GM21447 (cell line): ENCODE results near the gene AKAP13.

Experiments
- ATAC-seq: cut with Tn5 transposase; IDR thresholded peaks from one replicate; pipeline ENCODE4 v1.9.1; 2021; ENCODE audit not compliant: unreplicated experiment

AKAP13 gene

DNA sequence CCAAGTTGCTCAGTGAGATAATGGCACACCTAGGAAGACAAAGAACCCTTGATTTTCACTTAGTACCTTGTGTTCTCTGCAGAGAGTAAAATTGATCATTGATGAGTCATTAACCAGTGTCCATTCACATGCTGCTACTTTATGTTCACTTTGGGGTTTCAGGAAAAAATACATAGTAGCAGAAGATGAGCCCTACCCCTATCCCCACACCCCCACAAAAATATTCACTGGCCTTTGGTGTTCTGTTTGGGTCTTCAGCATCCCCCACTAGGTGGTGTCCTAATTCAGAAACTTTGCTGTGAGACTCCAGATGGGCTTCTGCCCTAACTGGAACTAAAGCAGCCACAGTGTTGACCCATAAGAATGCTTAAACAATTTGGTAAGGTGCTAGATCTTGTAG lies 235.5 kb downstream of the AKAP13 start:
- no peak for ATAC-seq

DNA sequence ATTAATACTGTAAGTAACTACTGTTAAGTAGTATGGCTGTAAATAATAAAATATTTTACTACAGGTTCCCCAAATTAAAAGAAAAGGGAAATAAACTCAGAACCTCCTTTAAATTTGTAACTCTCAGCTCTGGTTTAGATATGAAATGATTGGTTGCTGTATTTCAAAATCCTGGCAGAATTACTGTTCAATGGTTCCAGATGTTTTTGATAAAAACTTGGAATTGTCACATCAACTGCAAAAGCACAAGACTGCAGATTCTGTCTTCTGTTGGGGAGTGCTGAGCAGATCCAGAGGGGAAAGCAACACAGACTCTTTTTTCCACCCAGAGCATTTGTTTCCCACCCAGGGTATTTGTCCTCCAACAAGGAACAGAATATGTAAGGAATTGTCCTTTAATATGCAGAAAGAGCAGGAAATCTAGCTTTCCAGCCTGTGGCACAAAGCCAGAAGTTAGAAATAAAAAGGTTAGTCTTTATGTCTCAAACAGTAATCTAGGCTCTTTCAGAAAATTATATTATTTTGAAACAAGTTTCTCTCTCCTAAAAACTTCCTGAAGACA lies 236.2 kb downstream of the AKAP13 start:
- ATAC-seq, result no peak

DNA sequence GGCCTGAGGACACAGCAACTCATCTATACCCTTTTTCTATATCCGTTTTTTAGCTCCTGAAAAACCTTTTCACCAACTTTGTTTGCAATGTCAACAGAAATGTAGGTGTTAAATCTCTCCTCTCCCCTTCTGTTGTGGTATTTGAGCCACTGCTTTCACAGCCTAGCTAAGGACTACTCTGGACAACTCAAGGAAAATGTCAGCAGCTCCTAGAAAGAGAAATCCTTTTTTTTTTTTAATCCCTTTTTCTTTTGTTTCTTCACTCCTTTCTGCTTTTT lies 237.8 kb downstream of the AKAP13 start:
- ATAC-seq, result no peak

DNA sequence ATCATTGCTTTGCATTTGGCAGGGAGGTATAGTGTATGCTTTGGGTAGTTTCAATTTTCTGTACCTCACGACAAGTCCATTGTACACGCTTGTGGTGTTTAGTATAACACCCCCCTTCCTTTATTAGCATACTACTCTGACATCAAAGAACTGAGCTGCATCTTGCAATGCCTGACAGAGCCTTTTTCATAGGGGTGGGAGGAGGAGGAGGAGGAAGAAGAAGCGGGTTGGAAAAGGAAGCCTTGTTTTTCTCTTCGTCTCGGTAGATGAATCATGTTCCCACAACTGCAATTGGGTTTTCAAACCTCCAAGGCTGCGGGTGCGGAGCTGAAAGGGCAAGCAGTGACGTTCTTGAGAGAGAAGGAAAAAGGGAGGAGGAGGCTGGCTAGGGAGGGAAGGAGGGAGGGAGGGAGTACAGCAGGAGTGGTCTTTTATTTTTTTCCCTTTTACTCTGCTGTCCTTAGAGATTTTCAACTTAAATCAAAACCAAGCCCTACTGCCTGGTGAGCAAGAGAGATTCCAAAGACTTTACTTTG lies 238.6 kb downstream of the AKAP13 start:
- ATAC-seq, result peak; percentile 49

DNA sequence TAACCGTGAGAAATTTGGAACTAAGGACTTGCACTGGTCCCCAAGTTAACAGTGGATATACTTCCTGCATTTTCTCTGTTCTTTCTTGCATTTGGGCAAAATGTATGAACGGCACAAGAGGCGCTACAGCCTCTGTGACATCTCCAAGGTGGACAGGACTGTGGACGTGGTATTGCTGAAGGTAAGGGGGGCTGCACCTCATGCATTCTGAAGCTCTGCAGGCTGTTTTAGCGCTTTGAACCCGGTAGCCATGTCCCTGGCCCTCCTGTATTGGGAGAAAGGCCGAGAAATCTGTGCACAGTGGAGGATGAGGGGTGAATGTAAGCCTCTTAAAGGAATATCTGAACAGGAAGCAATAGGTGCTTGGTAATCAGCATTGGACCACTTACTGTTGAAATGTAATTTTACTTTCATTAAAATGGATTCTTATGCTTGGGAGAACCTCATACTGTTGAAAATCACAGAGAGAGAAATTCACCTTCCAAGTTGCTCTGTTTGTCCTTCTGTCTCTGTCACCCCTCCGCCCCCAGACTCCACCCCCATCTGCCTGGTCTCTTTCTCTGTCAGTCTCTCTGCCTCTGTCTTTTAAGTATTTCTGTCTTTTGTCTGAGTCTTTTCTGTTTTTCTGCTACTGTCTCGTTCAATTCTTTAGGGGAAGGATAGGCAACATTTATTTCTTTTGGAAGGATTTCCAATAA lies 239.7 kb downstream of the AKAP13 start:
- no peak for ATAC-seq

DNA sequence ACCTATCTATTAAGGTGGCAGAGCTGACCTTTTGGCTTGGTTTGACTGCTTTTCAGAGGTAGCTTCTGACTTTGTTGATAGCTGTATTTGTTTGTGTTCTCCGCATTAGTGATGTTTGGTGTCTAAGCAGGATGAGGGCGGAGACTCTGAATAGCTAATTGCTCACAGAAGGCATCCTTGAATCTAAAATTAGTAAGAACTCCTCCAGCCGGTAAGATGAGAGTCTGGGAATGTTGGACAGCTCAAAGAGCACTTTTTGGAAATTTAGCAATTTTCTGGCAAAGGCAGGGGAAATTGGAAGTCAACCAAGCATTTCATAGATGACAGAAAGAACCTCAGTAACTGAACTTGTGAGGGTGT lies 240.3 kb downstream of the AKAP13 start:
- ATAC-seq, result no peak

DNA sequence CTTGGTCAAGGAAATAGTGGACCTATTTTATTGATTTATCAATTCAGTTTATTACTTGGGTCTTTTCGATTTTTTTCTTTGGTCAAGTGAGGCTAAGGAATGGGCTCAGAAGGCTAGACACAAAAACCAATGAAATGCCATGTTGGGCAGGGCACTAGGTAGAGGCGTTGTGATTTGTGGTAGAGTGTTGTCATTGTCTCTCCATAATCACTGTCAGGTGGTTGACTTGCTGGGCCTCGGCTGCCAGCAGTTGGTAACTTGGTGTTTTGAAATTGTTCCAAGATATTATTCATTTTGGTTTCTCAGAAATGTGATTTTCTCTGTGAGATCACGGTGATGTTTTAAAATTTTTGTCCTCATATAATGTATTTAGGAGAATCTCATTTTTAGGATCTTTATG lies 240.7 kb downstream of the AKAP13 start:
- ATAC-seq, result no peak

DNA sequence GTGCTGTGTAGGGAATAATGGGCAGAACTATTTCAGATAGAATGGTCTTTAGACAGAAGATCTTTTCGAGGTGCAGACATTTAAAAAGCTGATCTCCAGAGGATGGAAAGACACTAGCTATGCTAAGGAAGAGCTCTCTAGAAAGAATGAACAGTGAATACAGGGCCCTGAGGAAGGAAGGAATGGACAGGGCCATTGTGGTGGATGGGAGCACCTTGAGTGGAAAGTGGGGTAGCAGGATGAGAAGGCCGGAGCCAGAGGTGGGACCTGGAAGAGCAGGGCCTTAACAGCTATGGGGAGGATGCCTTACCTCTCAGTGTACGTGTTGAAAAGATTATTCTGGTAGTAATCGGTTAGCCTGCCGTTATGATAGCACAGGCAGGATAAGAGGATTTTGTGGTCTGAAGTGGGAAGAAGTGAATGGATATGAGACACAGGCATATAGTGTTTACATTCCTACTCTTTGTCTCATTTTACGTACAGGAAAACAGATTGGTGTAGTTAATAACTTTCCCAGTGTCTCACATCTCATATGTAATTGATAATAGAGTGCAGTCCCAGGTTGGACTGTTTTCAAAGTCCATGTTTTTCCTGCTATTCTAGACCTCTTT lies 241.9 kb downstream of the AKAP13 start:
- no peak for ATAC-seq

DNA sequence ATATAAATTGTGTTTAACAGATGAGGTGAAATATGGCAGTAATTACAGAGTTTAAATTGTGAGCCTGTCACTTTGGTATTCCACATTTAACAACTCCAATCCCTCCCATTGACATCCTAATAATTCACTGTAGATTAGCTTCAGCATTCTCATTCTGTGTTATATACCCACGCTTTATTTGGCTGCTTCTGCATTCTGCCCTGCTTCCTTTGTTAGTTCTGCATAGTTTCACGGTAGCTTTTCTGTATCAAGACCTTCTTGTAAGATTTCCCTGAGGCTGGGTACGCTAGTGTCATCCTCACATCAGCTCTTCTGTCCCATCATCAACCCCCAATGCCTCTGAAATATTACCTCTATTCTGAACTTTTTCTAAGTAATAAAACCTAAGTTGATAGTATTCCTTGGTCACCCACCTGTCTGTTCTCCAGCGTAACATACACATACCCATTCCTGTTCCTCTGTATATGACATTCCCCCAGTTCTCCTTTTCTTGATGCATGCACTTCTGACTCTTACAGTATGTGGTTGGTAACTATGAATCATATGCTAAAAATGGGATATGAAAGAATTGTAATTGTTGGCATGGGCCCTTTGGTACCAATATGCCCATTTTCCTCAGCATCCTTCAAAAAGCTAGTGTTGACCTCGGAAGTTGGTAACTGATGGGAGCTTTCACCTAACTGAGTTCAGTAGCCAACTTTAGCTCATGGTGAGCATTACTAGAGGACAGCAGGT lies 243.1 kb downstream of the AKAP13 start:
- no peak for ATAC-seq

DNA sequence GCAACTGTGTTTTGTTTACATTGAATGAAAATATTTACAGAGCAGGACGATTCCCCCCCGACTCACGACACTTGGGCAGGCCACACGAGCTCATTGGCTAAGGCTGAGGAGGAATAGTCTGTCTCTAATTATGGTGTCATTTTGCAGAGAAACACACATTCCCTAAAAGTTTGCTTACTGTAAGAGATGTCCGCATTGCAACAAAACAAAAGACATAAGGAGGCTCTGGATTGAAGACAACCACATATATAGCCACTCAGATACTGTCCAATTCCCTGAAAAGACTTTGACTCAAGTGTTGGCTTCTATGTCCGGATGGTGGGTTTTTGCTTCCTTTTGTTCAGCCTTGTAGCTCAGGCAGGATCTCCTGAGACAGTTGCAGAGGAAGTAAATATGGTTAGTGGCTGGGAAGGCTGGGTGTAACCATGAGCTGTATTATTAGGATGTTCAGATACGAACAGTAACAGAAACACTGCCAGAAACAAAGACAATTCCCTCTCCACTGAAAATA lies 243.9 kb downstream of the AKAP13 start:
- no peak for ATAC-seq

DNA sequence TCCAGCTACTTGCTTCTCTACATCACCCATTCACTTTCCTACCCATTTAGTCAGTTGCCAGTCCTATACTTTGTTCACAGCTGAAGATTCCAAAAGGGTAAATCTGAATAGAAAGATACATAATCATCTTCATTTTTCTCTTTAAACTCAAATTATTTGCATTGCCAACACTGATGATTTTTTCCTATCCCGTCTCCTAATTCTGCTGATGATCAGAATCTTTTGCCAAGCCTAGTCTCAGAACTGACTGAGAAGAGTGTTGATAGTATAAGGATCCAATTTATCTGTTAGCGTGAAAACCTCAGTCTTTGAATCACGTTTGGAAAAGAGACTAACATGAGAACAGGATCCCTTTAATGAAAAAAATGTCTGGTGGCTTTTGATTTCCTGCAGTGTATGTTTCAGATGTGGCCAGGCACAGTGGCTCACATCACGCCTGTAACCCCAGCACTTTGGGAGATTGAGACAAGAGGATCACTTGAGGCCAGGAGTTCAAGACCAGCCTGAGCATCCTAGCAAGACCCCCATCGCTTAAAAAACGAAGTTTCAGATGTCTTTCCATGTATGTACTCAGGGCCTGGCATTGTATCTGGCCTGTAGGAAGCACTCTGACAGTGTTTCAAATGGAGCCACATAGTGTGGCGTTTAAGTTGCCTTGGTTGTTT lies 244.9 kb downstream of the AKAP13 start:
- ATAC-seq, result peak; percentile 9

DNA sequence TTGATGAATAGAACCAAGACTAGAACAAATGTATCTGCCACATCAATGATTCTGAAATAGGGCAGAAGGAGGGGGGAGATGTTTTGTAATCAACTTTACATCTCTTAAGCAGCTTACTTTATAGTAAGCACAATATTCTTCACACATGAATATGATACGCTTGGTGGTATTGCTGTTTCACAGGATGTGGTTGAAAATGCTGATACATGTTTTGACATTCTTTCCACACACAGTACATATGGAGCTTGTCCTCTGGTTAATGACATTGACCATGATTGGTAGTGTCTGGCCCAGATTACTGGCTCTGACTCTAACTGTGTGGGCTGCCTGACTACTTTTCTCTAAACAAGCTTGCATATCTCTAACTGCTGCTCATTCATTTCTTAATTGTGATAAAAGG lies 245.5 kb downstream of the AKAP13 start:
- ATAC-seq, result peak; percentile 76

DNA sequence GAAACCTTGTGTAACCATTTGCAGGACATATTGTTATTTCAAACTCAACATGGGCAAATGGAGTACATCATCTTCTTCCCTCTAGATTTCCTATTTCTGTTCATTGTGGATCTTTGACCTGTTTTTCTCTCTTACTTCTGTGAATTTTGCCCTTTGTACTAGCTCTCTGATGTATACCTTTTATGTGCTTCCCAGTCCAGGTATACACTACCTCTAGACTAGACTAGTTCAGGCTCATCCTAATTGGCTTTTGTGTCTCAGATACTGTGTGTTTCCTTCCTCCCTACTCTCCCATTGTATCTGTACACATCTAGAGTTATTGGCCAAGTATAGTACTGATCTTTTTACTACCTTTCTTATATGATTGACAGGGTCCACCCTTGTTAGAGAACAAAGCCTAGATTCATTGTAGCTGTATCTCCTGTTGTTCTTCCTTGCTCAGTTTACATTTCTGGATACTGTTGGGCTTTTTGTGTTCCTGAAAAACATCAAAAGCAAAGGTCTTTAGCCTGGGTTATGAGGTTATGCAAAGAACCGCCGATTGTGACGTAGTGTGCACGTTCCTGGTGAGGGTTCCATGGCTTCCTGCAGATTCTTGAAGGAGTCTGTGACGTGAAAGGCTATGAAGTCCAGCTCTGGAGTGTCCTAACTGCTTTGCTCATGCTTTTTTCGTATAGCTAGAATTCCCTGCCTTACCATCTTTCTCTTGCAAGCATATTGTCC lies 247.0 kb downstream of the AKAP13 start:
- no peak for ATAC-seq

DNA sequence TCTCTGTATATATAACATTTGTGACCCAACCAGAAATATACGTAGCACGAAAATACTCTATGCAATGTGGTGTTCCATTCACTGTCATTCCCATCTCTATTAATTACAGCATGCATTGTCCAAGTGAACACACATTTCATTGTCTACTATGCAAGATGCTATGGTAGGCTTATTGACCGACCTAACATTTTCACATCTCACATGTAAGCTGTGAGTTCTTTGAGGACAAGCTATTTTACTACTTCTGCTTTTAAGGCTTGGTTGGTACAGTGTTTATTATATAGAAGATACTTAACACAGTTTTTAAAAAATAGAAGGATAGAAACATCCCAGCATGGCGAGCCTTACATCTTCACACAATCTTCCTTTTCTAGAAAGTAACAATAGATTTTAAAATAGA lies 249.9 kb downstream of the AKAP13 start:
- ATAC-seq, result no peak

DNA sequence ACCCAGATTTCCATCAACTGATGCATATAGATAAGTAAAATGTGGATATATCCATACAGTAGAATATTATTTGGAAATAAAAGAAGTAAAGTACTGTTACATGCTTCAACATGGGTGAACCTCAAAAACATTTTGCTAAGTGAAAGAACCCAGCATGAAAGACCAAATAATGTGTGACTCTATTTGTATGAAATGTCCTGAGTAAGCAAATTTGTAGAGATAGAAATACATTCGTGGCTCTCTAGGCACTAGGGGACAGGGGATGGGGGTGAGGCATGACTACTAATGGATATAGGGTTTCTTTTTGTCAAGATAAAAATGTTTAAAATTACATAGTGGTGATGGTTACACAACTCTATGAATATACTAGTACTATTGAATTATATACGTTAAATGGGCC lies 250.6 kb downstream of the AKAP13 start:
- no peak for ATAC-seq

DNA sequence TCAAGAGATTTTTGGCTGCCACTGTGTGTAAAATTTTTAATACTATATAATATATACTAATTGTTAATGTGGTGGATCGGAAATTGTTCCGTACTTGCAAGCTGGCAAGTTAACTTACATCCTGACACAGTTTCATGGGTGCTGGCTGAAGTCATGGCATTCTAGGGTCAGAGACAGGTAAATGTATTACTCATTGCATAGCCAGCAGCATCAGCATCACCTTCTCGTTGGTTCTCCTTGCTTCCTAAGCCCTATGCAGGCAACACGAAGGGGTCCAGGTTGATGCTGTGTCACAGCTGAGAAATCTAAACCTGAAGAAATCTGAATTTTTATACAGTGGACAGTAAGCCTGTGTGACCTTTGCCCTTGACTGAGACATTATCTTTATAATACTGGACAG lies 251.6 kb downstream of the AKAP13 start:
- no peak for ATAC-seq

DNA sequence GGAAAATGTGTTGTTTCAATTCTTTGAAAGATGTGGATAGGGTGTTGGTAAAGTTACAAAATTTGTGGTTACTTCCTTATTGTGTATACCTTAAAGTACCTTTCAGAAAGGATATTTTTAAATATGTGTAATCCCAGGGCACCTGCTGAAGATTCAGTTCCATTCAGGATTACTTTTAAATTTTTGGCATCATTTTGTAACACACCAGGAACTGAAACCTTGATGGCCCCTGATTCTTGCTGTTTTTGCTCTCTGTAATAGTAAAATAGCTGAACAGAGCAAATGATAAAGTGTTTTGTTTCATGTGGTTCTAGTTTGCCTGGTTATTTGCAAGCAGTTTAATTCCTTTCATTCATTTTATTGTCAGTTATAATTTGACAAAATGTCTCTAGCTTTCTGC lies 253.5 kb downstream of the AKAP13 start:
- no peak for ATAC-seq

DNA sequence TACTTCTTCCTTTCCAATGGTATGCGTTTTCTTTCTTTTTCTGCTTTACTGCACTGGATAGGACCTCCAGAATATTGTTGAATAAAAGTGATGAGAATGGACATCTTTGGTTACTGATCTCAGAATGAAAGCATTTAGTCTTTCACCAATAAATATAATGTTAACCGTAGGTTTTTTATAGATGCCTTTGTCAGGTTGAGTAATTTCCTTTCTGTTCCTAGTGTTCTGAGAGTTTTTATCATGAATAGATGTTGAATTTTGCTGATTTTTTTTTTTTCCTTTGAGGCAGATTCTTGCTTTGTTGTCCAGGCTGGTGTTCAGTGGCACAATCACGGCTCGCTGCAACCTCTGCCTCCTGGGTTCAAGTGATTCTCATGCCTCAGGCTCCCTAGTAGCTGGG lies 255.9 kb downstream of the AKAP13 start:
- ATAC-seq, result no peak

DNA sequence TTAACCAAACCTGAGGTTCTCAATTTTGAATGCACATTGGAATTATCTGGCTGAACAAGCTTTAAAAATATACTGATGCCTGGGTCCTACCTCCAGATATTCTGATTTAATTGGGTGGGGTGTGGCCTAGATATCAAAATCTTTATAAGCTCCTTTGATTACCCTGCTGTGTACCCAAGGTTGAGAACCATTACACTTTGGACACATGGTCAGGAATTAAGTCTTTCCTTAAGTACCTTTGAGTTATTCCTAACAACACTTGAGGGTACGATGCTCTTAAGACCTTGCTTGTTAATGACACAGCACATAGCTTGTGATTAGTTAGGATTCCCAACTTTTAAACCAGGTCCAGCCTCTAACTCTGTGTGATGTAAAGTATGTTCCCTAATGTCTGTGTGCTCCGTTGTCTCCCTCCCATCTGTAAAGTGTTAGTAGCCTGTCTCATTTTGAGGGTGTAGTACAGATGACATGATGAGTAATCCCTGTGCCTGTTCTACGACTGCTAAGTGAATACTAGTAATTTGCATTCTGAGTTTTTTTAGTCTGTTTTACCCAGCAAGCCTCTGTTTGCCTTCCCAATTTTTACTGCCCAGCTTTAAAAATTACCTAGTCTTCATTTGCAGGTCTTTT lies 259.5 kb downstream of the AKAP13 start:
- peak; percentile 85 for ATAC-seq

DNA sequence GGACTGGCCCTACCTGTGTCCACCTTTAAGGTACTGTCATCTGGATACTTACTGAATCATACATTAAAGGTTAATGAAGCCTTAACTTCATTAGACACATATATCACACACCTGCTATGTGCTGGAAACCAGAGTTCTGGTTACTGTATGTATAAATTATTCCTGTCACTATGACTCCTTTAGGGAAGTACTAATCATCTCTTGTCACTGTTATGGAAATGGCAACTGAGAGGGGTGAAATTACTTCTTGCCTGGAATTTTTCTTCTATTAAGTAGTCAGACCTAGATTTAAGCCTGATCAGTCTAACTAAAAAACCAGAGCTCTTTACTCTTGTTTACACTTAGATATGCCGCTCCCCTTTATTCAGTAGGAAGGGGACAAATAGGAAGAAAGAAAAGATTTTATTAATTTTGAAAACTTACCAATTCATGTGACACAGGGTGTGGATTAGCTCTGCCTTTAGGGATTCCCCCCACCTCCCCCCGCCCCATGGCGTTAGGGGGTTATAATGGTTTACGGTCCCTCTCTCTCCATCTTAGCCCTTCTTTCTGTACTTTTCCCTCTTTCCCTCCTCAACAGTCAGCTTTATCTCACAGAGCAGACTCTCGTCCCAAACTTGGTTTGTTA lies 261.8 kb downstream of the AKAP13 start:
- no peak for ATAC-seq
